ENCODE results near the gene ASH1L. TPM values are rescaled to one million over a fixed set of nuclear protein-coding genes. Genes with fewer than 3 reads are reported as not detected.

ASH1L gene
- total and polyA plus RNA-seq, 2 experiments from 2014 or later: 23.6 to 24.7 TPM

DNA sequence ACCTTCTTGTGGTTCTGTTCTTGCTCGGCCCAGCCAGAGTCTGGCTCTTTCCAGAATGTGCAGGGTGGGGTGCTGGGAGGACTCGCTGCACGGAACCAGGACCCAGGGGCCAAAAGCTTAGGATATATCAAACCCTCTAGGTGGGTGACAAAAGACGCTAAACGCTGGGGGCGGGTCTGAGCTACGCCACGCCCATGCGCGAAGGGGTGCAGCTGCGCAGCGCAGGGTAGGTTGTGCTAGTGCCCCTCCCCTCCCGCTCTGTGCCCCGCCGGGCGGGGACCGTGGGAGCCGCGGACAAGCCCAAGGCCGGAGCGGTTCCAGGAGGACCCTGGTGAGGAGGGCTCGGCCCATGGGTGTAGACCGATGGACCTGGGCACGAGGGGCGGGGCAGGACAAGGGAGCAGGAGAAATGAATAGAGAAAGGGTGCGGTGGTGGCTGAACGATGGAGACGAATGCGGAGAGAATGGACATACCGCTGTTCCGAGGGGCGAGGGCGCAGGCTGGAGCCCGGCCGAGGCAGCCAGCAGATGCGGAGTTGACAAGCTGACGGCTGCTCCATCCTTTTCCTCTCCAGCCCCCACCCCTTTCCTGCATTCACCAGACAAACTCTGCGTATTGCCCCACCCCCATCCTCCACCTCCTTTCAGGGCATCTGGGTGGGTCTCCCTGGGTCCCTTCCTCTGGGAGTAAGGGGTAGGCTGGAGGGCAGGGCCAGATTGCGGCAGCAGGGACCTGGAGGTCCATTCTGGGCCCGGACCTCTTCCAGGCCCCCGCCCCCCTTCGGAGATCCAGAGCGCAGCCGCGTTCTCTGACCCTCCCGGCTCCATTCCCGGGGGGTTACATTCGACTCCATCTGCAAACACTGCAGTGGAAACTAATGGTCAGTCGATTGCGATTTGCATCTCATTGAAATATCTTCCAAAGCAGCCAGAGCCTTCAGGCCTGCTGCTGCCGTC is 241.7 kb downstream of the ASH1L start, which contains the start of gene RUSC1:
TSS of gene RUSC1 (plus strand) at position 234 of the 957 bp plus-strand sequence. CDS start 880 bp downstream, outside the sequence.
- ATAC-seq (peak; percentile 14), DNase-seq (ENCODE audit: low spot score) (peak; percentile 93)
- H2AFZ ChIP-seq: no peak within 1 kb of the TSS
- H4K20me1 ChIP-seq (replicated peaks; ENCODE audit: insufficient read depth): peaks cover 21% of the 10 kb centered on the region
- 0 out of 4 replicates have a peak, but pooled peaks of 1 of the 2 experiments have one; percentile 2 for TF ChIP-seq CTCF (conservative IDR thresholded peaks at IDR 0.05; ENCODE audit: low read depth in 2 of 2)
- peak; percentile 95 for TF ChIP-seq POLR2AphosphoS5 (IDR thresholded peaks at IDR 0.05; ENCODE audit: low read depth)
- 0 out of 2 replicates have a peak, but pooled peaks have one; percentile 14 for TF ChIP-seq CREB1 (CRISPR knock-in tag; IDR thresholded peaks at IDR 0.05; ENCODE audit: low read depth)
- no peak for TF ChIP-seq ZNF331 (CRISPR knock-in tag; IDR thresholded peaks at IDR 0.05; ENCODE audit: low read depth)
- H3K9me3 Mint-ChIP-seq: no peaks in the 10 kb centered on the region
- H3K36me3 Mint-ChIP-seq (ENCODE audit: low read depth): peaks cover 26% of the 10 kb centered on the region
- peaks cover 28% of the 10 kb centered on the region for H3K4me1 ChIP-seq (ENCODE audit: insufficient read depth)
- peak within 1 kb of the TSS; percentile 75; the same call in 1 of the 2 replicates for H3K27ac Mint-ChIP-seq
- peaks cover 22% of the 10 kb centered on the region for H3K36me3 ChIP-seq (ENCODE audit: insufficient read depth)
- no peaks in the 10 kb centered on the region for H3K9me2 ChIP-seq (ENCODE audit: insufficient read depth)
- peak within 1 kb of the TSS; percentile 81 for H3K4me3 Mint-ChIP-seq
- H3K27ac ChIP-seq (ENCODE audit: low read depth): peak within 1 kb of the TSS; percentile 46
- peaks cover 38% of the 10 kb centered on the region for H3K4me1 Mint-ChIP-seq
- peak within 1 kb of the TSS; percentile 99 for H3K4me2 ChIP-seq
- H3K4me3 ChIP-seq: peak within 1 kb of the TSS; percentile 99
- peaks cover 7% of the 10 kb centered on the region for H3K27me3 ChIP-seq (ENCODE audit: insufficient read depth)
- H3K79me2 ChIP-seq (replicated peaks; ENCODE audit: insufficient read depth): no peaks in the 10 kb centered on the region
- peaks cover 59% of the 10 kb centered on the region for H3F3A ChIP-seq (replicated peaks; ENCODE audit: low read depth)
- H3K27me3 Mint-ChIP-seq (ENCODE audit: insufficient read depth, low read depth, poor library complexity): peaks cover 24% of the 10 kb centered on the region

DNA sequence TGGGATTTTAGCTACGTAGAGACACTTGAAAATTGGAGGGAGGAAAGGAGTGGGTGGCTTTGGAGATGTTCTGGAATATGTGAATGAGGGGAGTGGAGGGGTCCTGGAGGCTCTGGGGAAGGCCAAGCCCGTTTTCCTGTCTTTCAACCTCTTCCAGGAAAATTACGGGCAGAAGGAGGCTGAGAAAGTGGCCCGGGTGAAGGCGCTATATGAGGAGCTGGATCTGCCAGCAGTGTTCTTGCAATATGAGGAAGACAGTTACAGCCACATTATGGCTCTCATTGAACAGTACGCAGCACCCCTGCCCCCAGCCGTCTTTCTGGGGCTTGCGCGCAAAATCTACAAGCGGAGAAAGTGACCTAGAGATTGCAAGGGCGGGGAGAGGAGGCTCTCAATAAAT is 242.4 kb downstream of the ASH1L start:
- Mint-ChIP-seq H3K4me3 (peak overlapping the region; percentile 81), H3K4me1 (peaks cover 32% of the 10 kb centered on the region), H3K9me3 (no peaks in the 10 kb centered on the region), H3K27me3 (ENCODE audit: insufficient read depth, low read depth, poor library complexity) (peaks cover 24% of the 10 kb centered on the region), H3K36me3 (ENCODE audit: low read depth) (peaks cover 28% of the 10 kb centered on the region), H3K27ac (peak overlapping the region; percentile 75; the same call in 1 of the 2 replicates)
- DNase-seq (ENCODE audit: low spot score) (no peak), ATAC-seq (no peak)
- H3F3A ChIP-seq (replicated peaks; ENCODE audit: low read depth): peaks cover 58% of the 10 kb centered on the region
- H4K20me1 ChIP-seq (replicated peaks; ENCODE audit: insufficient read depth): peaks cover 21% of the 10 kb centered on the region
- no peak overlapping the region for H2AFZ ChIP-seq
- H3K4me3 ChIP-seq: peak overlapping the region; percentile 99
- peak overlapping the region; percentile 46 for H3K27ac ChIP-seq (ENCODE audit: low read depth)
- no peaks in the 10 kb centered on the region for H3K9me2 ChIP-seq (ENCODE audit: insufficient read depth)
- peak overlapping the region; percentile 99 for H3K4me2 ChIP-seq
- peaks cover 22% of the 10 kb centered on the region for H3K36me3 ChIP-seq (ENCODE audit: insufficient read depth)
- no peaks in the 10 kb centered on the region for H3K79me2 ChIP-seq (replicated peaks; ENCODE audit: insufficient read depth)
- peaks cover 7% of the 10 kb centered on the region for H3K27me3 ChIP-seq (ENCODE audit: insufficient read depth)
- H3K4me1 ChIP-seq (ENCODE audit: insufficient read depth): peaks cover 23% of the 10 kb centered on the region
- TF ChIP-seq STAT1 (IDR thresholded peaks at IDR 0.05; ENCODE audit: unreplicated experiment) (no peak), ETS1 (IDR thresholded peaks at IDR 0.05) (no peak), NANOG (IDR thresholded peaks at IDR 0.05; ENCODE audit: borderline replicate concordance) (no peak), CREB1 (CRISPR knock-in tag; IDR thresholded peaks at IDR 0.05; ENCODE audit: low read depth) (no peak), ZNF331 (CRISPR knock-in tag; IDR thresholded peaks at IDR 0.05; ENCODE audit: low read depth) (no peak), EZH2 (IDR thresholded peaks at IDR 0.05; ENCODE audit: low read depth, unreplicated experiment) (no peak), REST (IDR thresholded peaks at IDR 0.05; ENCODE audit: unreplicated experiment) (no peak), POLR2AphosphoS5 (IDR thresholded peaks at IDR 0.05; ENCODE audit: low read depth) (no peak), JUNB (IDR thresholded peaks at IDR 0.05; ENCODE audit: unreplicated experiment) (no peak), ZNF114 (CRISPR knock-in tag; IDR thresholded peaks at IDR 0.05) (no peak), EZH2phosphoT487 (IDR thresholded peaks at IDR 0.05; ENCODE audit: unreplicated experiment) (no peak), CTCF (conservative IDR thresholded peaks at IDR 0.05; ENCODE audit: low read depth in 2 of 2) (no peak)

Data from GM23338 (cell line).